Activated naive CD4-positive, alpha-beta T cell treated with anti-CD3 and anti-CD28 coated beads, Interleukin-2, amount 50 U/mL, for 24 hours (primary cell): ENCODE data around the gene GRIK5.
"Not testable (repeated sequence)": the region's sequence is repeated elsewhere in the genome, so short reads cannot be mapped to it uniquely, and the experiment has no call there.

Experiments used
- H3K27ac Mint-ChIP-seq: one replicate; pipeline ENCODE4 v1.8.0; 2021; ENCODE audit warnings: mild to moderate bottlenecking, mixed read lengths
- H3K27me3 Mint-ChIP-seq: one replicate; pipeline ENCODE4 v1.8.0; 2021; ENCODE audit warnings: mixed read lengths
- H3K36me3 Mint-ChIP-seq: one replicate; pipeline ENCODE4 v1.8.0; 2021; ENCODE audit warnings: mixed read lengths
- H3K4me1 Mint-ChIP-seq: one replicate; pipeline ENCODE4 v1.8.0; 2021; ENCODE audit warnings: mixed read lengths
- H3K4me3 Mint-ChIP-seq: one replicate; pipeline ENCODE4 v1.8.0; 2021; ENCODE audit warnings: mild to moderate bottlenecking, mixed read lengths
- H3K9me3 Mint-ChIP-seq: one replicate; pipeline ENCODE4 v1.8.0; 2021; ENCODE audit warnings: mixed read lengths

Gene GRIK5

DNA sequence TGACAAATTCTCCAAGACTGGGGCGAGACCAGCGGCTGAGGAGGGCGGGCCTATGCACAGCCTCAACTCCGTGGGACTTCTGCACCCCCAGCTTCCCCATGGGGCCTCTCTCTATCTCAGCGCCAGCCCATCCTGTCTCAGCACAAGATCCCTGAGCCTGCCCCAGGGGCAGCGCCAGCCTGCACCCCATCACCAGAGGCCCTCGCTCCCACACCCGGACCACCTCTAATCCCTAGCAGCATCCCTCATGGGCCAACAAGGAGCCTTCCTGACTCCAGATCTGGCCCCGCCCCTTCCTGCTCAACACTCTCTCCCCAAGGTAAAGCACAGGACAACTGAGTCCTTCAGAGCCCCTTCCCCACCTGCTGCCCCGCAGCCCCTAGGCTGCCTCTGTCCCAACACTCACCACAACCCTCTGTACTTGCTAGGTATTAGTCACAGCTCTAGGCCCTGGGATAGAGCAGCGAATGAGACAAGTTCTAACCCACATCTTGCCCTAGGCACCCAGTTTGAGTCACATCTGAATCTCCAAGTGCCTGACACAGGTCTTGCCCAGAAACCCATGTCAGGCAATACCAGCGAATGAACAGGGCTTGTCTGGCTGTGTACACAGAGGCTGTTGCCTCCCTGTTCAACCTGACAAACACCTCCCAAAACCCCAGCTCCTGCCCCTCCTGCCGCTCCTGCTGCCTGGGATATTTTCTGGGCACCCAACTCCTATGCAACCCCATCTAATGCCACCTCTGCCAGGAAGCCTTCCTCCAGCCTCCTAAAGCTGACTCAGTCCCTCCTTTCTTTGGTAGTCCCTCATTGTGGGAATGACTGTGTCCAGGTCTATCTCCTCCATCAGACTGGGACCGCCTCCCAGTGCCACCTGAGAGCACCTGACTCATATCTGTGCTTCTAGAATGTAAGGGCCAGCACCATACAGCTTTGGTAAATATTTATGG, 18.6 kb downstream of the GRIK5 start:
- H3K36me3 Mint-ChIP-seq = no peaks in the 10 kb centered on the region
- H3K9me3 Mint-ChIP-seq = no peaks in the 10 kb centered on the region
- peaks cover 9% of the 10 kb centered on the region for H3K4me1 Mint-ChIP-seq
- no peaks in the 10 kb centered on the region for H3K27me3 Mint-ChIP-seq
- H3K4me3 Mint-ChIP-seq = no peak overlapping the region
- H3K27ac Mint-ChIP-seq = no peak overlapping the region

DNA sequence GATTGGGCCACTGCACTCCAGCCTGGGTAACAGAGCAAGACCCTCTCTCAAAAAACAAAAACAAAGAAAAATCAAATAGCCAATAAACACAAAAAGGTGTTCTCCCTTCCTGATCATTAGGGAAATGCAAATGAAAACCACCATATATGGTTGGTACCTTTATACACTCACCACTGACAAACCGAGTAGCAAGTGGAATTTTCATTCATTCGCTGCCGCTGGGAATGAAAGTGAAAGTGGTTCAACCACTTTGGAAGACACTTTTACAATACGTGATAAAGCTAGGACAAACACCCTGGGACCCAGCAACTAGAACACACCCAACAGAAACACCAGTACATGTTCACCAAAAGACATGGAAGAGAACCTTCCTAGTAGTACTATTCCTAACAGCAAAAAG, 21.0 kb downstream of the GRIK5 start:
- no peaks in the 10 kb centered on the region for H3K9me3 Mint-ChIP-seq
- H3K27ac Mint-ChIP-seq = peak overlapping the region; percentile 19
- H3K4me3 Mint-ChIP-seq = peak overlapping the region; percentile 59
- peaks cover 9% of the 10 kb centered on the region for H3K4me1 Mint-ChIP-seq
- H3K36me3 Mint-ChIP-seq = no peaks in the 10 kb centered on the region
- H3K27me3 Mint-ChIP-seq = no peaks in the 10 kb centered on the region

DNA sequence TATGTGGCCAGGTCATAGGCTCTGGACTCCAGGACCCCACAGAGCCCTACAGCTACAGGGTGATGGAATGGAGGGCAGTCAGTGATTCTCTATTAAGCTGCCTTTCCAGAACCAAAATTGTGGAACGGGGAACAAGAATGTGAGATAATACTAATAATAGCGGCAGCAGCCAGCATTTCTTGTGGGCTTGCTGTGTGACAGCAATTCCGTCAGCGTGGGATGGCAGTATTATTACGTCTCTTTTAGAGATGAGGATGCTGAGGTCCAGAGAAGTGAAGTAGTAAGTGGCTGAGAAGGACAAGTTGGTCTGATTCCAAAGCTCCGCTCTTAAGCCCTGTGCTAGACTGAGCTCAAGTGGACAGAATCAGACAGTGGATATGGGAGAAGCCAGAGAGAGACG, 24.4 kb downstream of the GRIK5 start:
- H3K36me3 Mint-ChIP-seq = no peaks in the 10 kb centered on the region

DNA sequence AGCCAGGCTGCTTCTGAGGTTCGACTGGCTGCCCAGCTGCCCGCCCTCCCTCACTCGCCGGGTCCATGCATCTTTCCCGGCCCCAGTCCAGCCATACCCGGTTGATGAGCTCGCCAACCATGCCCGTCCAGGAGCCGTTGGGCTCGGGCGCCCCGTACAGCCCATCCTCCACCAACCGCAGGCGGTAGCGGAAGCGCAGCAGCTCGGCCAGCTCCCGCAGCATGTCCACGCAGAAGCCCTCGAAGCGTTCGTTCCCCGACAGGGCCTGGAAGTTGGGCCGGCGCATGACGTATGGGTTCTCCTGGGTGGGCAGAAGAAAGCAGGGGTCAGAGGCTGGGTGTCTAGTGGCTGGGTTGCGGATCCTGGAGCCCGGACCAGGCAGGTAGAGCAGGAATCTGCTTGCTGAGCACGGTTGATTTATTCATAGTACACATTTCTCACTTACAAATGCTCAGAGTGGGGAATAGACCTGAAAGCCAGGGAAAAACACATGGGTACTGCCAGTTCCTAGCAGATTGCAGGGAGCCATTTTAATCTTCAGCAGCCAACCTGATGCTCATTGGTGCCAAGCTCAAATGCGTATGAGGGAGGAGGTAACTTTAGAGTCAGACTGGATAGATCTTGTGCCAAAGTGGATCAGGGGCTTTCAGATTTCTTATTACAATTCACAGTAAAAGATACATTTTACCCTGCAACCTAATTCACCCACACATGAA, 27.4 kb downstream of the GRIK5 start:
- Mint-ChIP-seq H3K36me3 (no peaks in the 10 kb centered on the region), H3K27ac (no peak overlapping the region), H3K9me3 (no peaks in the 10 kb centered on the region), H3K4me3 (no peak overlapping the region), H3K27me3 (no peaks in the 10 kb centered on the region), H3K4me1 (no peaks in the 10 kb centered on the region)

More for the DNA sequence above, 24.4 kb downstream of the GRIK5 start:
- H3K4me1 Mint-ChIP-seq = peaks cover 9% of the 10 kb centered on the region
- no peak overlapping the region for H3K27ac Mint-ChIP-seq
- H3K27me3 Mint-ChIP-seq = no peaks in the 10 kb centered on the region
- no peaks in the 10 kb centered on the region for H3K9me3 Mint-ChIP-seq
- no peak overlapping the region for H3K4me3 Mint-ChIP-seq

DNA sequence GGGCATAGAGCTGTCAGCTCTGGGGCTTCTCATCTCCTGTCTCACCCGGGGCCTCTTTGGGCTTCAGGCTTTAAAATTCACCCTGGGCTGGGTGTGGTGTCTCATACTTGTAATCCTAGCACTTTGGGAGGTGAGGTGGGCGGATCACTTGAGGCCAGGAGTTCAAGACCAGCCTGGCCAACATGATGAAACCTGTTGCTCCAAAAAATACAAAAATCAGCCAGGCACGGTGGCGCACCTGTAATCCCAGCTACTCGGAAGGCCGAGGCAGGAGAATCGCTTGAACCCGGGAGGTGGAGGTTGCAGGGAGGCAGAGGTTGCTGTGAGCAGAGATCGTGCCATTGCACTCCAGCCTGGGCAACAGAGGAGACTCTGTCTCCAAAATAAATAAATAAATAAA, 29.5 kb downstream of the GRIK5 start:
- not testable (repeated sequence) for H3K9me3 Mint-ChIP-seq, H3K36me3 Mint-ChIP-seq, H3K27me3 Mint-ChIP-seq, H3K4me1 Mint-ChIP-seq, H3K4me3 Mint-ChIP-seq, H3K27ac Mint-ChIP-seq

DNA sequence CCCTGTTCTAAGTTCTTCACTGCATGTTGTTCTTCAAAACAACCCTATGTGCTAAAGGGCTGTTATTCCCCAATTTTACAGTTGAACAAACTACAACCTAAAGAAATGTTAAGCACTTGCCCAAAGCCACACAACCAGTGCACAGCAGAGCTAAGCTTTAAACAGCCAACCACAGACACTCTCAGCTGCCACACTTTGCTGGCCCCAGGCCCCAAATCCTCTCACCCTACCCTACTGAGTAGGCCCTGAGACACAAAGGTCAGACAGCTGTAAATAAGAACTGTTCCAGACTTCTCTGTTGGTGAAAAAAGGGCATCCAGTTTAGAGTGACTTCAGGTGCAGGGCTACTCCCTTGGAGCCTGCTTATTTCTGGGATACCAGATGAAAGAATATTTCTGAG, 30.0 kb downstream of the GRIK5 start:
- H3K4me1 Mint-ChIP-seq = no peaks in the 10 kb centered on the region
- H3K4me3 Mint-ChIP-seq = no peak overlapping the region
- H3K36me3 Mint-ChIP-seq = no peaks in the 10 kb centered on the region
- H3K9me3 Mint-ChIP-seq = no peaks in the 10 kb centered on the region
- H3K27me3 Mint-ChIP-seq = no peaks in the 10 kb centered on the region
- H3K27ac Mint-ChIP-seq = no peak overlapping the region

DNA sequence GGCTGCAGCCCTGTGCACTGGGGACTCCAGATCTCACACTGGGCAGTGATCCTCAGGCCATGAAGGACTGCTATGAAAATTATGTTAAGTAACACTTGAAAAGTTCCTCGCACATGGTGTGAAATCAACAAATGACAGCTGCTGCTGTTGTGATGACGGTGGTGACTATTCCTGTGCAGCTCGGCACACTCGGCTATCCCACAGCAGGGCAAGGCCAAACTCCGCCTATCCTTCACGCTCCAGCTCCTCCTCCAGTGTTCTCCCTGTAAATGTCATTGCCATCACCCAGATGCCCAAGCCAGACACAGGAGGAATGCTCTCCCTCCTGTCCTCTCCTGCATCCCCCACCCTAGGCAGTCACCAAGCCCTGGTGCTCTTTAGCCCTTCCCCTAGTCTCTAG, 31.3 kb downstream of the GRIK5 start:
- Mint-ChIP-seq H3K9me3 (no peaks in the 10 kb centered on the region), H3K27me3 (no peaks in the 10 kb centered on the region), H3K4me1 (peaks cover 4% of the 10 kb centered on the region), H3K27ac (no peak overlapping the region), H3K36me3 (no peaks in the 10 kb centered on the region), H3K4me3 (no peak overlapping the region)

DNA sequence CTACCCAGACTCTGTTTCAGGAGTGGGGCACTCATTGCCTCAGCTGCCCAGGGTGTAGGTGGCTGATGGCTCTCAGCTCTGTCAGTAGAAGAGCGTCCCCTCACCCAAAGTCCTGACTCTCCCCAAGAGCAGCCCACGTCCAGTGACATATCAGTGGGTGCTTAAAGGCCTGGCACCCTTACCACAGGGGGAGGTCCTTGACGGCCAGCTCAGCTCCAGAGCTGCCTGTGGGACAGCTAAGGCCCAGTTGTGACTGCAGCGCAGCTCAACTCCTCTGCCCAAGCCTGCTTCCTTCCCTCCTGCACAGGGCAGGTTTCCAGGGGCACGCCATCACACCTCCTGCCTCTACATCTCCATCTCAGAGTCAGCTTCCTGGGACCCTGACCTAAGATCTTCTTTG, 32.4 kb downstream of the GRIK5 start:
- H3K9me3 Mint-ChIP-seq = no peaks in the 10 kb centered on the region
- no peak overlapping the region for H3K27ac Mint-ChIP-seq
- no peaks in the 10 kb centered on the region for H3K36me3 Mint-ChIP-seq
- H3K4me1 Mint-ChIP-seq = peaks cover 4% of the 10 kb centered on the region
- H3K4me3 Mint-ChIP-seq = no peak overlapping the region
- no peaks in the 10 kb centered on the region for H3K27me3 Mint-ChIP-seq

DNA sequence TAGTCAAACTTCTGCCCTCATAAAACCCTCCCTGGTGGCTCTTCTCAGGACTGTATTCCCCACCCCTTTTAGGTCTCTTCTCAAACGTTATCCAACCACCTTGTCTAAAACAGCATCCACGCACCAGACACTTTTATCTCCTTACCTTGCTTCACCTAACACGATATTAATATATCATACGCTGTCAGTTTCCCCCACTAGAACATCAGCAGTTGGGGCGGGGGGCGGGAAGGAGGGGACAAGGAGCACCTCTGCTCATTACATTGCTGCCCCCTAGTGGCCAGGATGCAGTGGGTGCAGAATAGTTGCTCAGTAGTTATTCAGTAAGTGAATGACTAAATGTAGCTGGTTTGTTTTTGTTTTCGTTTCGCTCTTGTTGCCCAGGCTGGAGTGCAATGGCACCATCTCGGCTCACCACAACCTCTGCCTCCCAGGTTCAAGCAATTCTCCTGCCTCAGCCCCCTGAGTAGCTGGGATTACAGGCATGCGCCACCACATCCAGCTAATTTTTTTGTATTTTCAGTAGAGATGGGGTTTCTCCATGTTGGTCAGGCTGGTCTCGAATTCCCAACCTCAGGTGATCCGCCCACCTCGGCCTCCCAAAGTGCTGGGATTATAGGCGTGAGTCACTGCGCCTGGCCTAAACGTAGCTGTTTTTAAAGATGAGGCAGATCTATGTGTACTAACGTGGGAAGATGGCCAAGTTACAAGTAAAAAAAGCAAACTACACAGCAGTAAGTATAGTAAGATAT, 35.2 kb downstream of the GRIK5 start:
- H3K36me3 Mint-ChIP-seq, H3K4me3 Mint-ChIP-seq, H3K27me3 Mint-ChIP-seq, H3K4me1 Mint-ChIP-seq, H3K27ac Mint-ChIP-seq, H3K9me3 Mint-ChIP-seq: not testable (repeated sequence)

DNA sequence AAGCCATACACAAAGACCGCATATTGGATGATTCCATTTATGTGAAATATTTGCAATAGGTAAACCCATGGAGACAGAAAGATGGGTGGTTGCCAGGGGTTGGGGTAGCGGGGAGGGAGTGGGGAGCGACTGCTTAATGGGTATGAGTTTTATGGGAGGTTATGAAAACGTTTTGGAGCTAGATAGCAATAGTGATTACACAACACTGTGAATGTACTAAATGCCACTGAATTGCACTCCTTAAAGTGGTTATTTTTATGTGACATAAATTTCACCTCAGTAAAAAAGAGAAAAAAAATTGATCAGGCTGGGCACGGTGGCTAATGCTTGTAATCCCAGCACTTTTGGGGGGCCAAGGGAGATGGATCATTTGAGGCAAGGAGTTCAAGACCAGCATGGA, 36.6 kb downstream of the GRIK5 start:
- Mint-ChIP-seq H3K4me3 (no peak overlapping the region), H3K27me3 (peaks cover 1% of the 10 kb centered on the region), H3K9me3 (no peaks in the 10 kb centered on the region), H3K36me3 (no peaks in the 10 kb centered on the region), H3K4me1 (peaks cover 4% of the 10 kb centered on the region), H3K27ac (peak overlapping the region; percentile 30)

DNA sequence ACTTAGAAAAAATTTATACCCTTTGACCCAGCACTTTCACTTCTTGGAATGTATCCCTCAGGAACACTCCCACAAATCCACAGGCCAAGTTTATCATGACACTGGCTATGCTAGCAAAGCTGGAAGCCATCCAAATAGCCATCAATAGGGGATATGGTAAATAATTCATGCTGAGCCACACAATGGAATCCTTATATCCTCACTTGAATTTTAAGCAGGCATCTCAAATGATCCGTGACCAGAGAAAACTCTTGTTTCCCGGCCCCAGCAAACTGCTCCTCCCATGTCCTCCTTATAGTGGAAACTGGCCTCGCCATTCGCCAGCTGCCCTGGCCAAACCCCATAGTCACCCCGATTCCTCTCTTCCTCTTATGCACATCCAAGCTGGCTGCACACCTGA, 37.6 kb downstream of the GRIK5 start:
- peaks cover 4% of the 10 kb centered on the region for H3K4me1 Mint-ChIP-seq
- no peak overlapping the region for H3K4me3 Mint-ChIP-seq
- no peaks in the 10 kb centered on the region for H3K9me3 Mint-ChIP-seq
- H3K27me3 Mint-ChIP-seq = peaks cover 1% of the 10 kb centered on the region
- no peaks in the 10 kb centered on the region for H3K36me3 Mint-ChIP-seq
- no peak overlapping the region for H3K27ac Mint-ChIP-seq

DNA sequence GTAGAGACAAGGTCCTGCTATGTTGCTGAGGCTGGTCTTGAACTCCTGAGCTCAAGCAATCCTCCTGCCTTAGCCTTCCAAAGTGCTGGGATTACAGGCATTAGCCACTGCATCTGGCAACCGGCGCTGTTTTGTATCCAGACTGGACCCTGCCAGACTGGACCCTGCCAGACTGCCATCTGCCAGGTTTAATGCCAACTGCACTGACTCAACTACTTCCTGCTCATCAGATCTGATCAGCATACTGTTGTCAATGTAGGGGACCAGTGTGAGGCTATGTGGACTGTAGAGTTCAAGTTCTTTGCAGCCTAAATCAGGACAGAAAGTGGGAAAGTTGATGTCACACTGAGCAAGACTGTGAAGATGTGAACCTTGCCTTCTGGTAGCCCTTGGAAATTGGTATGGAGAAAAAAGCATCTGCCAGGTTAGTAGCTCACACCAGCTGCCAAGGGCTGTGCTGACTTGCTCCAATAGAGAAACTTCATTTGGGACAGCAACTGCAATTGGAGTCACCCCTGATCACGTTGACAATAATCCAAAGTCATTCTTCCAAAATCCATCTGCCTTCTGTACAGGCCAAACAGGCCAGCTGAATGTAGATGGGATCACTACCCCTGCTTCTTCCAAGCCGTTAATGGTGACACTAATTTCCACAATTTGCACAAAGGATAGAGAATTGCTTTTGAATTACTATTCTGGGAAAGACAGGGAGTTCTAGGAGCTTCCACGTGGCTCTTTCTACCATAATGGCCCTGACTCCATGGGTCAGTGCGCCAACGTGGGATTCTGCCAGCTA, 39.2 kb downstream of the GRIK5 start:
- Mint-ChIP-seq H3K27me3 (peaks cover 1% of the 10 kb centered on the region), H3K36me3 (no peaks in the 10 kb centered on the region), H3K4me3 (no peak overlapping the region), H3K4me1 (peaks cover 4% of the 10 kb centered on the region), H3K27ac (no peak overlapping the region), H3K9me3 (no peaks in the 10 kb centered on the region)

DNA sequence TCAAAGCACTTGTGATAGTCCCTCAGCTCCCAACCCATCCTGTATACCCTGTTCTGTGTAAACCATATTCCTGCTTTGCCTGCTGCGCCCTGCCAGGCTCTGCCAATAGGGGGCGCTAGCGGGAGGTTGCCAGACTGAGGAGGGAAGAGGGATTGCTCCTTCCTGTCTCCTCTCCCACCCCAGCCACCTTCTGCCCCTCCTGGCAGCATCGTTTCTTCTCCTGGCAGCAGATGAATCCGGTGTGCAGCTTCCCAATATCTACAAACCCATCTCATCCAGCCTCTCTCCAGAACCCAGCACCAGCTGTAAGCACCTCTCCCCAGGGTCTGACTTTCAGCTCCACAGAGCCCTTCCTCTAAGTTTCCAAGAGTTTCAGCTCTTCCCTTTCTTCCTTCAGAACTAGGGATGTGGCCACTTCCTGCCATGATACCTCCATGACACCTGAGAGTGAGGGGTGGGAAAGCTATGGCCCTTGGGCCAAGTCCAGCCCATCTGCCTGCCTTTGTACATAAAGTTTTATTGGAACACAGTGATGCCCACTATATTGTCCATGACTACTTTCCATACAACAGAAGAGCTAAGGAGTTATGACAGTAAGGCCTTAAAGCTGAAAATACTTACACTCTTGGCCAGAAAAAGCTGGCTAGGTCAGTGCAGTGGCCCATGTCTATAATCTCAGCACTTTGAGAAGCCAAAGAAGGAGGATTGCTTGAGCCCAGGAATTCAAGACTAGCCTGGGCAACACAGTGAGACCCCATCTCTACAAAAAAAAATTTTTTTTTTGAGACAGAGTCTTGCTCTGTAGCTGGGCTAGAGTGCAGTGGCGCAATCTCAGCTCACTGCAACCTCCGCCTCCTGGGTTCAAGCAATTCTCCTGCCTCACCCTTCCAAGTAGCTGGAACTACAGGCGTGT, 41.4 kb downstream of the GRIK5 start:
- Mint-ChIP-seq H3K4me1 (no peaks in the 10 kb centered on the region), H3K27me3 (peaks cover 1% of the 10 kb centered on the region), H3K4me3 (no peak overlapping the region), H3K36me3 (no peaks in the 10 kb centered on the region), H3K27ac (no peak overlapping the region), H3K9me3 (no peaks in the 10 kb centered on the region)

DNA sequence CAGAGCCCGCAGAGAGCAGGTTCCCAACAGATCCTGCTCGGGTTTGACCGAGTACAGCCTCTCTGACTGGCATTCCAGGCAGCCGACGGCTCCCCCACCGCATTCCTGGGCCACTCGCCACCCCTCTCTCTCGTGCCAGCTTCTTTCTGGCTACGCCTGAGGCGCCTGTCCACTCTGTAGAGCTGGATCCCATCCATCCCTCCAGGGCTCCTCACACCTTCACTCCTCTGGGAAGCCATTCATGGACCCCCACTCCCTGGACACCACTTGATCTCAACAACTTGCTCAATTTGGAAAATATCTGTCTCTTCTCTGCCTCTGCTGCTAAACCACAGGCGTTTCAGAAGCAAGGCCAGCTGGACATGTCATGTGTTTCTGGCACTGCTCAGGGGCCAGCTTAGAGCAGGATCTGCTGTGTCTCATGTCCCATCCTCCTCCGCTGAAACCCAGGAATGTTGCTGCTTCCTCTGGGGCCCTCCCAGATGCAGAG, 45.3 kb downstream of the GRIK5 start:
- Mint-ChIP-seq H3K9me3 (no peaks in the 10 kb centered on the region), H3K27ac (no peak overlapping the region), H3K4me1 (no peaks in the 10 kb centered on the region), H3K4me3 (no peak overlapping the region), H3K36me3 (no peaks in the 10 kb centered on the region), H3K27me3 (peaks cover 1% of the 10 kb centered on the region)
